Common myeloid progenitor, CD34-positive (primary cell): Measurements from ENCODE around the gene CYP27A1.

ENCODE experiments used
- CTCF ChIA-PET: fragments of 350-600 bp; sonication (Branson Sonifier 250); formaldehyde crosslinking; loops from one replicate; lab custom pipeline; 2021; ENCODE audit warnings: antibody characterized with exemption; lab: Charles Lee
- POLR2A ChIA-PET: fragments of 350-600 bp; sonication (Branson Sonifier 250); formaldehyde crosslinking; loops from one replicate; lab custom pipeline; 2021; ENCODE audit warnings: antibody characterized with exemption; lab: Charles Lee
- DNase-seq, 3 donors: peaks; one replicate each; pipeline versions ENCODE4 v3.0.0 to v3.0.0-alpha.2; 2013
- H3K27ac ChIP-seq, 2 experiments: 1 replicate in 1 of 2; 2 replicates in 1 of 2; pipeline ENCODE4 v1.7.0; 2013; ENCODE audit warnings: inconsistent platforms in 2 of 2, low read length in 2 of 2, mild to moderate bottlenecking in 2 of 2, low read depth in 1 of 2, moderate library complexity in 1 of 2; ENCODE audit not compliant: severe bottlenecking in 2 of 2, insufficient read depth in 1 of 2, poor library complexity in 1 of 2
- H3K27me3 ChIP-seq, 5 experiments: replicated peaks in 2 of 5; 1 replicate in 3 of 5; 2 replicates in 2 of 5; pipeline versions ENCODE4 v1.6.1 to v1.7.0; 2013; ENCODE audit warnings: low read length in 4 of 5, mild to moderate bottlenecking in 2 of 5, moderate library complexity in 2 of 5, inconsistent platforms in 1 of 5; ENCODE audit not compliant: insufficient read depth in 5 of 5, control insufficient read depth in 4 of 5
- H3K36me3 ChIP-seq, 4 experiments: 1 replicate in 2 of 4; 2 replicates in 2 of 4; pipeline versions ENCODE4 v1.6.1 to v1.7.0; 2013; ENCODE audit warnings: low read length in 3 of 4, control low read depth in 1 of 4, mild to moderate bottlenecking in 1 of 4; ENCODE audit not compliant: control insufficient read depth in 4 of 4, insufficient read depth in 4 of 4
- H3K4me1 ChIP-seq, 4 experiments: 1 replicate in 3 of 4; 2 replicates in 1 of 4; pipeline versions ENCODE4 v1.6.1 to v1.7.1; 2013; ENCODE audit warnings: low read length in 3 of 4, mild to moderate bottlenecking in 3 of 4, control low read depth in 1 of 4, inconsistent platforms in 1 of 4, moderate library complexity in 1 of 4; ENCODE audit not compliant: control insufficient read depth in 4 of 4, insufficient read depth in 4 of 4; ENCODE audit errors: control extremely low read depth in 1 of 4
- H3K4me3 ChIP-seq, 7 experiments: 1 replicate in 4 of 7; 2 replicates in 3 of 7; pipeline versions ENCODE4 v1.5.1 to v1.7.0; 2013; ENCODE audit warnings: mild to moderate bottlenecking in 7 of 7, low read length in 6 of 7, moderate library complexity in 6 of 7, inconsistent platforms in 2 of 7, low read depth in 2 of 7, control low read depth in 1 of 7; ENCODE audit not compliant: insufficient read depth in 4 of 7, control insufficient read depth in 1 of 7; ENCODE audit errors: extremely low read depth in 1 of 7
- H3K9me3 ChIP-seq, 5 experiments: 1 replicate in 4 of 5; 2 replicates in 1 of 5; pipeline versions ENCODE4 v1.6.1 to v1.7.1; 2013; ENCODE audit warnings: low read length in 4 of 5, mild to moderate bottlenecking in 2 of 5, inconsistent platforms in 1 of 5, low read depth in 1 of 5, moderate library complexity in 1 of 5; ENCODE audit not compliant: control insufficient read depth in 4 of 5, insufficient read depth in 2 of 5; ENCODE audit errors: control extremely low read depth in 1 of 5
- WGBS: methylation state at CpG from one replicate; pipeline ENCODE4 v1.1.5; 2013; ENCODE audit not compliant: insufficient coverage; 5-methylcytosine and 5-hydroxymethylcytosine counted together

CYP27A1 gene

GRCh38 chr2:218807626-218808025, 25.7 kb downstream of the CYP27A1 start:
- DNase-seq, result no peak
- ChIA-PET CTCF (no interaction called here), POLR2A (no interaction called here)
- Histone ChIP-seq H3K4me3 (no peak overlapping the region), H3K27me3 (peaks cover 0 to 5% (median 5%) of the 10 kb centered on the region in 5 experiments), H3K36me3 (no peaks in the 10 kb centered on the region), H3K4me1 (peaks cover 0 to 6% (median 4%) of the 10 kb centered on the region in 4 experiments), H3K9me3 (peaks cover 0 to 9% (median 1%) of the 10 kb centered on the region in 5 experiments), H3K27ac (no peak overlapping the region)
- WGBS, result no CpG with 5 or more reads among the region's 4 CpGs

GRCh38 chr2:218809515-218809914, 27.6 kb downstream of the CYP27A1 start:
- WGBS, result 96% methylated on average over 12 of the region's 12 CpGs
- CTCF ChIA-PET, result interaction anchor here (0.7 to 1.1 kb wide), 4 partner anchors 19 to 88 kb away, joined by 3 to 4 read pairs (median 3); no protein-coding TSS in a partner anchor

GRCh38 chr2:218810256-218810655, 28.3 kb downstream of the CYP27A1 start:
- H3K27ac ChIP-seq, result no peak overlapping the region
- H3K4me1 ChIP-seq, result peaks cover 0 to 6% (median 4%) of the 10 kb centered on the region in 4 experiments
- peaks cover 3 to 7% (median 6%) of the 10 kb centered on the region in 5 experiments for H3K27me3 ChIP-seq
- H3K4me3 ChIP-seq, result no peak overlapping the region
- H3K9me3 ChIP-seq, result no peaks in the 10 kb centered on the region
- ChIA-PET POLR2A (no interaction called here), CTCF (interaction anchor here (1.1 kb wide), 1 partner anchor 37 kb away, joined by 3 read pairs; no protein-coding TSS in a partner anchor)
- 80% methylated on average over 1 of the region's 2 CpGs for WGBS
- DNase-seq, result peak in 1 of 3 donors; percentile 13
- H3K36me3 ChIP-seq, result no peaks in the 10 kb centered on the region

More at GRCh38 chr2:218809515-218809914, 27.6 kb downstream of the CYP27A1 start:
- Histone ChIP-seq H3K36me3 (no peaks in the 10 kb centered on the region), H3K27ac (no peak overlapping the region), H3K27me3 (peaks cover 2 to 9% (median 6%) of the 10 kb centered on the region in 5 experiments), H3K9me3 (peaks cover 0 to 5% (median 1%) of the 10 kb centered on the region in 5 experiments), H3K4me3 (no peak overlapping the region), H3K4me1 (peaks cover 0 to 6% (median 4%) of the 10 kb centered on the region in 4 experiments)
- DNase-seq, result no peak
- POLR2A ChIA-PET, result no interaction called here

- ChIA-PET POLR2A (no interaction called here), CTCF (interaction anchor here (0.5 kb wide), 1 partner anchor 62 kb away, joined by 3 read pairs; no protein-coding TSS in a partner anchor)
- Histone ChIP-seq H3K27ac (no peak overlapping the region), H3K4me1 (peaks cover 0 to 4% (median 3%) of the 10 kb centered on the region in 4 experiments), H3K27me3 (peaks cover 2 to 9% (median 7%) of the 10 kb centered on the region in 5 experiments), H3K36me3 (no peaks in the 10 kb centered on the region), H3K4me3 (no peak overlapping the region), H3K9me3 (no peaks in the 10 kb centered on the region)
- DNase-seq, result no peak
- WGBS, result 70% methylated on average over 4 of the region's 4 CpGs
These were observed 29.4 kb downstream of the CYP27A1 start for GRCh38 chr2:218811382-218811781.

GRCh38 chr2:218812096-218812815, 30.3 kb downstream of the CYP27A1 start:
- Histone ChIP-seq H3K9me3 (no peaks in the 10 kb centered on the region), H3K4me3 (no peak overlapping the region), H3K36me3 (no peaks in the 10 kb centered on the region), H3K27ac (no peak overlapping the region), H3K27me3 (peaks cover 2 to 9% (median 7%) of the 10 kb centered on the region in 5 experiments), H3K4me1 (no peaks in the 10 kb centered on the region)
- POLR2A ChIA-PET, result no interaction called here
- DNase-seq, result no peak
- CTCF ChIA-PET, result no interaction called here
- 95% methylated on average over 18 of the region's 21 CpGs for WGBS

GRCh38 chr2:218812861-218813260, 30.9 kb downstream of the CYP27A1 start:
- H3K27me3 ChIP-seq, result peaks cover 2 to 9% (median 7%) of the 10 kb centered on the region in 5 experiments
- 89% methylated on average over 4 of the region's 5 CpGs for WGBS
- no peak overlapping the region for H3K27ac ChIP-seq
- no peaks in the 10 kb centered on the region for H3K36me3 ChIP-seq
- no peaks in the 10 kb centered on the region for H3K9me3 ChIP-seq
- ChIA-PET CTCF (no interaction called here), POLR2A (no interaction called here)
- no peak for DNase-seq
- H3K4me1 ChIP-seq, result no peaks in the 10 kb centered on the region
- no peak overlapping the region for H3K4me3 ChIP-seq

GRCh38 chr2:218813771-218814460, 32.0 kb downstream of the CYP27A1 start:
- DNase-seq, result no peak
- no peak overlapping the region for H3K27ac ChIP-seq
- POLR2A ChIA-PET, result no interaction called here

More at GRCh38 chr2:218813771-218814460, 32.0 kb downstream of the CYP27A1 start:
- WGBS, result 83% methylated on average over 9 of the region's 11 CpGs
- no peak overlapping the region for H3K4me3 ChIP-seq
- no peaks in the 10 kb centered on the region for H3K4me1 ChIP-seq
- CTCF ChIA-PET, result no interaction called here
- no peaks in the 10 kb centered on the region for H3K9me3 ChIP-seq
- no peaks in the 10 kb centered on the region for H3K36me3 ChIP-seq
- peaks cover 0 to 9% (median 5%) of the 10 kb centered on the region in 5 experiments for H3K27me3 ChIP-seq
